HTERT RPE-1 (cell line): Measurements from ENCODE around the gene NRN1.

Experiments used
- in situ Hi-C: fragments of 300-500 bp; cut with MboI; formaldehyde crosslinking; loops from 4 replicates; pipeline ENCODE4 v1.14.3; 2020; ENCODE audit warnings: low sequenced_read_pairs

NRN1 gene

DNA sequence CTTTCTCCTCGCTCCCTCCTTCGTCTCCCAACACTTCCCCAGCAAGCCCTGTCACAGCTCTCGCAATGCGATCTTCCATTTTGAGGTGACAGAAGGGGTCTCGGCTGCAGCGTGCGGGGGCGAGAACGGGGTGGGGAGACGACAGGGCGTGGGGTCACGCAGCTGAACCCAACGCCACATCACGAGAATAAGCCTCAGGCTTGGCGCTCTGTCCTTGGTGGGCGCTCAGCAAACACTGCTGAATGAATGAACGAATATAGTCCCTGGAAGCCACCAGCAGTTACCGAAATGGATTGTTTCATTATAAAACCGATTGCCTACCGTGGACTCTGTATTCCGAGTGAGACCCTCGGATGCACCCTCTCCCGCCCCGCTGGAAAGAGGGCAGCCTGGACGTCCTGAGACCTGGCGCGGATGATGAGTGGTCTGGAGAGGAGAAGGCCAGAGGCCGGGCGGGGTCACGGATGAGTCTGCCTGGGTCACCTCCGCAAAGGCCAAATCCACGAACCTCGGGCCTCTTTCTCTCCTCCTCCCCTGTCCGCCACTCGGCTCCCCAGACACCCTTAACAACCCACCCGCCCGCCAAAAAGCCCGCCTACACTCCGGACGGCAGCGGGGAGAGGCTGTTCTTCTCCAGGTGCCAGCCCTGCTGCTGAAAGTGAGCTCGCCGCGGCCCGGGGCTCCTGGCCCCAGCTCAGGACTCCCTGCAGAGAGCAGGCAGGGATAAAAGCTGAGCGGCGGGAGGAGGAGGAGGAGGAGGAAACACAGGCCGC lies 3.7 kb downstream of the NRN1 start:
- in situ Hi-C loops: no loop called here

DNA sequence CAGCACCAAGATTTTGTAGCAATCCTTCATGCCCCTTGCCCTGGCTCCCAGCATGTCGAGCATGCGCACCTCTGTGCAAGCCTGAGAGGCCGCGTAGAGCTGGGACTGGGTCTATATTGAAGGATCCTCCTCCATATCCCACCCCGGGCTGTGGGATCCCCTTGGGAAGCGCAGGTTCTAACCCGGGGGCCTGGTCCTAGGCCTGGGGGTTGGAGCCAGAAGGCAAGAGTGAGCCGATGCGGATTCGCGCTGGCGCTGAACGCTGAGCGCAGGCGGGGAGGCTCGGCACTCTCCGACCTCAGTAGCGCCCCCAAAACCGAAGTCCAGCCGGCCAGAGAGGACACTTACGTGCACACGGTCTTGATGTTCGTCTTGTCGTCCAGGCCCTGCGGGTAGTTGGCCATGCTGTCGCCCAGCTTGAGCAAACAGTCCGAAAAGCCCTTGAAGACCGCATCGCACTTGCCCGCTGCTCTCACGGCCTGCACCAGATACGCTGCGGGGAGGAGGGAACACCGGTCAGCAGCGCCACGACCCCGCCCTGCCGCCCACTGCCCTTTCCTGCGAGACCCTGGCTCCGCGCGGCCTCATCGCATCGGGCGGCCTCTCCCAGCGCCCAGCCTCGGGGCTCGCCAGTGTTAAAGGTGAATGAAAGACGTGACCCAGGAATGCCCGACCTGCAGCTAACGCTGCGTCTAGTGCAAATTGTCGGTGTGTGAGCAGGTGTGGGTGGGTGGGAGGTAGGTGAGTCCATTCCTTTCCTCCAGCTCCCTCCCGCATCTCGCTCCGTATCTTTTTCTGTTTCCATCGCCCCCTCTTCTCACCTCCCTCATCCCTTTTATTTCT lies 4.5 kb downstream of the NRN1 start:
- in situ Hi-C loops: no loop called here

GRCh38 chr6:6001443-6001842 lies 5.3 kb downstream of the NRN1 start:
- in situ Hi-C loops: no loop called here

DNA sequence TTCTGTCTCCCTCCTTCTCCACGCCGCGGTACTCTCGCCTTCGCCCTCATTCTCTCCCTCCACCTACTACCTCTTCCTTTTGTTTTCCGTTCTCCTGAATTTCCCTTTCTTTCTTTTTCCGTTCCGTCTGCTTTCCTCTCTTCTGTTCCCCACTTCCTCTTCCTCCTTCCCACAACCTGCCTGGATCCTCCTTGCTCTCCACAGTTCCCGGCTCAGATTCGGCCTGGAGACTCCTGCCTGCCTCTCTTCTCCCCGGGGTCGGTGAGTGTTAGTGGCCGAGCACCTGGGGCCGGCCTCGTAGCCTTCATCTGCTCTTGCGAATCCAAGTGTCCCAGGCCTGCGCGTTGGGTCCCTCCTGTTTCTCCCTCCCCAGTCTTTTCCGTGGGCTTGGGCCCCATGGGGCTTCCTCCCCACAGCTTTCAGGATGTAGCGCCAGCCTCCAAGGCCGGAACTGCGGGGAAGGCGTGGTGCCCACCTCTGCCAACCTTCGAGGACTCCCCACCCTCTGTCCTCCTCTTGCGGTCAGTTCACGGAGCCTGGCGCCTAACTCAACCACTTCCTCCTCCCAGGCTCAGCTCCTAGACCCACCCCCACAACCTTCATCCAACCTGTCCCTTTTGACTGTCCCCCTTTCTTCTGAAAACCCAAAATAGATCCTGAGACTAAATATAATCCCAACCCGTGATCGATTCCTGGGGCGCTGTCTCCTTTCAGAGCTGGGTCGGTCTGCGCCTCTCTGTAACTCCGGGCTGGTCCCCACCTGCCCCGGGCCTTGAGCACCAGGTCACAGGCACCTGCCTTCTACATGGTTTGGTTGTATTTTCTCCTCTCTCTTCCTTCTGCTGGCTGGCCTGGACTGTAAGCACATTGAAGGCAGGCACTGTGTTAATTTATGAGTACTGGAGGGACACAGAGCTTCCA lies 6.8 kb downstream of the NRN1 start:
- in situ Hi-C loops: no loop called here

DNA sequence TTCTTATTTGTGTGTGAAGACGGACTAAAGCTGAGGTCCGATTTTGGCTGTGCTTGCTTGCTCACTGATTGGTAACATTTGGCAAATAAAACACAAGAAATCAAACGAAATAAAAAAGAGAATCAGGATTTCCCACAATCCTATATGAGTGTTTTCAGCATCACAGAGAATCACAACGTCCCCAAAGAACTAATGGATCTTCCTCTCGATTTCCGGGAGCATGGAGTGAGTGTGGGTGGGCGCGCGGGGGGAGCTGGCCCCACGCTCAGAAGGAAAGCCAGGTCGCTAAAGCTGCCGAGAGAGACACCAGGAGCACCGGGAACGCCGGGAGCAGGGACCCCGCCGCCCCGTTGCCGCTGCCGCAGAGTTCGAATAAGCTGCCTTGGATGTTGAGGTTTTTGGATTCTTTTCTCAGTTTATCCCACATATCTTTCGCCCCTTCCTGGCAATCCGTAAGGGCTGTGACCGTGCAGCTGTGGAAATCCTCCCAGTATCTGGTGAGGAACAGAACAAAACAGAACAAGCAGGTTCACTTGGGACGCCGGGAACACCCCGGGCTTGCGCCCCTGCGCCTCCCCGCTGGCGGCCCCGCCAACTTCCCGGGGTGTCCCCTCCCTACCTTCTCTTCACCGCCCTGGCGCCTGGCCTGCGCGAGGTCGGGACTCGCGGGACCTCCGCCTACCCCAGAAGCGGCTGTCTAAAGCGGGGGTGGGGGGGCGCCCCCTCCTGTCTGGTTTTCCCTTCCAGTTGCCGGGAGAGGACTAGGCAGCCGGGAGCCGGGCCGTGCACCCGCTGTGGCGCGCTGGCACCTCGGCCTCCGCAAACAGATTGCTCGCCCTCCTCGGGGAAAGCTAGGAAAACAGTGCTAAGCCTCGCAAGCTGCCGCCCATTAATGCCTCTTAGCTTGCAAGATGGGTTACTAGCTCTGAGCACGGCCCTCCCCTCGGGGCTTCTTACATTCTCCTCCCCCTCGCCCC lies 7.7 kb downstream of the NRN1 start:
- in situ Hi-C loops: no loop called here

DNA sequence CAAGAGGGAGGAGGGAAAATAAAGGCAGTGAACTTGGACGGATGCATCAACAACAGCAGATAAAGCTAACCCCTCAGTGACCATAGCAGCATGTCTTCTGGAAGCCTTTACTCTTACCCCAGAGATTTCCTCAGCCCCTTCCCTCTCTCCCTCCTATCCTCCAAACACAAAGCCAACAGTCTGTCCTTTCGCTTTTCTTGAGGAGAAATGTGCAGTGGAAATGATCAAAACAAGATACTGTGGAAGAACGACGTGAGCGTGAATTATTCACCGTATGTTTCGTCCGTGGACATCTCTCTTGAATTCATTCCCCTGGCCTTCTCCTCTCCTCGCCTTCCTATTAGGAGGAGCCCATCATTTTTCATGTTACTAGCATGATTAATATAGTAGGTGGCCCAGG lies 8.5 kb downstream of the NRN1 start:
- in situ Hi-C loops: no loop called here

DNA sequence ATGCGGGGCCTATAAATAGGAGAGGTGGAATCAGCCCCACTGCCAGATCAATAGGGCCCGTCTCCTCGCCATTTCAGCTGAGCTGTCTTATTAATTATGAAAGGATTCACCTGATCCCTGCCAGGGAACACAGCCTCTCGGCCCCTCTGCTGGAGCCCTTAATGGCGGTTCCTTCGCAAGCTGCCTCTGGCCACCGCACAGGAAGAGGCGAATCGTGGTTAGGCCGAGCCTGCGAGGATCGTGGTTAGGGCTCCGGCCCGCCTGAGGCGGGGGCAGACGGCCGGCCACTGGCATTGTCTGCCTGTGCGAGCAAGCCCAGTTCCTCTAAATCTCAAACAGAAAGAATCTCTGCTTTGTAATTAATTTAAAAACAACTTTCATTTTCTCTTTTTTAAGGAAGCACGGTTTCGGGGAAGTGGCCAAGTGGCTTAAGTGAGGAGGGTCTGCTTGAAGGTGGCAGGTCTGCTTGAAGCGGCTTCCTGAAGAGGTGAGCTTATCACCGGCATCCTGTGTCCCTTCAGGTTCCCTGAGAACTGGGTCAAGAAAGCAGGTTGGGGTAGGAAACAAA lies 9.2 kb downstream of the NRN1 start:
- in situ Hi-C loops: no loop called here

GRCh38 chr6:5996714-5997419 lies 9.9 kb downstream of the NRN1 start:
- in situ Hi-C loops: no loop called here

DNA sequence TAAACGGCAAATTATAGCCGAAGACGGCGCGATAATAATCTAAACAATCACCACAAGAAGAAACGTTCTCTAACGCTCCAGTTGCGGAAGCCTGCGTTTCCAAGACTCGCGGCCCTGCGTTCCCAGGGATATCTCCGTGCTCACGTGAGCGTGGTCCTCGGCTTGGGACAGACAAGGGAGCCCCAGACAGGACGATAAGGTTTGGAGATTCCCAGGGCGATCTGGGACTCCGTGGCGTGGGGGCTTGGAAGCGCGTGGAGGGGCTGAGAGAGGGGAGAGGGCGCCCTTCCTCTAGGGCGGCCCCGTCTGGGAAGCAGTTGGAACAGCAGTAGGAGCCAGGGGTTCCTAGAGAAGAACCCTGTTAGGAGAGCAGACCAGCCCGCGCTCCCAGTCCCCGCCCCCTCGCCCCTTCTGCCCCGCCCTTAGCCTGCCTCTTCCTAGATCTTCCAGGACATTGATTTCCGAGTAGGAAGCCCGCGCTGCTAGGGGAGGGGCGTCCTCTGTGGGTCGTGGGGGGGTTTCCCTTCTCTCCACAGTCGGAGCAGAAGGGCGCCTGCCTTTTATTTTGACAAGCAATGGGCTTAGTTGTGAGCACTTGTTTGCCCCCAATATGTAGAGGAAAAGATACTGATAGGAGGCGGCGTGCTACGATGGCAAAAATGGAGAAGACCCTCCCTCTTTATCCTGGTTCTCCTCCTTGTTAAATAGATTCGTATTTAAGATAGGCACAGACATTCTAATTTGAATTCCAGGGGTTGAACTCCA lies 10.6 kb downstream of the NRN1 start:
- in situ Hi-C loops: no loop called here

DNA sequence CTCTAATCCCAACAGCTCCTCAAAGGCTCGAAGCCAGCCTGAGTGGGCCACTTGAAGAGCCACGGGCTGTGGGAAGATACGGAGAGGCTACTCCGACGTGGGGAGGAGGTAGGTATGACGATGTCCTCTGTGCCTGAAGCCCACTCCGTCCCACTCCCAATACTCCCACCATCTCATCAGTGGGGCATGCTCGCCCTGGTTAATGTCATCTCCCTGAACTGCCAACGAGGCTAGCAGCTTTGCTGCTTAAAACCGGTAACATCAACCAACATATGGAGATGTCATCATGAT lies 11.1 kb downstream of the NRN1 start:
- in situ Hi-C loops: no loop called here

DNA sequence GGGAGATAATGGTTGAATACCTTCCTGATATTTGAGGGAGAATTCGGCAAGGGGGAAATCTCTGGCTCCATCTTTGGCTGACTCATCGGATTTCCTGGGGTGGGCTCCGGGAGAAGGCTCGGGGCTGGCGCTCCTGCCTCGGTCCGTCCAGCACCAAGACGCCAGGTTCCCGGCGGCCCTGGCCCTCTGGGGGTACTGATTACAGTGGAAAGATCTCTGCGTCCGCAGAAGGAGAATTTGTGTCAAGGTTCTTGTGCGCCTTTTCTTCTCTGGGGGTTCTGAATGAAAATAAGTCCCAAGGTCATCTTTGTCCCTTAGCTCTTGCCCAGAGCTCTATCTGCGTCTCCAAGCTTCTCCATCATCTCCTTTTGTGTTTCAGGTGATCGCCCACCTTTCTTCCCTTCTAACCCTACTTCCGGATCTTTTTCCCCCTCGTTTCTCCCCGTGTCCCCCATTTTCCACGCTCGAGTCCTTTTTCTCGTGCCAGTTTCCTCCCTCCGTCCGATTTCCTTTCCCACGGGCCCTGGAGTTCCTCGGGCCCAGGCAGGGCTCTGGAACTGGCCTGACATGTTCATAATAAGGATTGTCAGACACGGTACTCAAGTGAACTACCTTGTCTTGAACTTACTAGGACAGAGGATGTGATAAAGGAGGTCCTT lies 11.6 kb downstream of the NRN1 start:
- in situ Hi-C loops: no loop called here

DNA sequence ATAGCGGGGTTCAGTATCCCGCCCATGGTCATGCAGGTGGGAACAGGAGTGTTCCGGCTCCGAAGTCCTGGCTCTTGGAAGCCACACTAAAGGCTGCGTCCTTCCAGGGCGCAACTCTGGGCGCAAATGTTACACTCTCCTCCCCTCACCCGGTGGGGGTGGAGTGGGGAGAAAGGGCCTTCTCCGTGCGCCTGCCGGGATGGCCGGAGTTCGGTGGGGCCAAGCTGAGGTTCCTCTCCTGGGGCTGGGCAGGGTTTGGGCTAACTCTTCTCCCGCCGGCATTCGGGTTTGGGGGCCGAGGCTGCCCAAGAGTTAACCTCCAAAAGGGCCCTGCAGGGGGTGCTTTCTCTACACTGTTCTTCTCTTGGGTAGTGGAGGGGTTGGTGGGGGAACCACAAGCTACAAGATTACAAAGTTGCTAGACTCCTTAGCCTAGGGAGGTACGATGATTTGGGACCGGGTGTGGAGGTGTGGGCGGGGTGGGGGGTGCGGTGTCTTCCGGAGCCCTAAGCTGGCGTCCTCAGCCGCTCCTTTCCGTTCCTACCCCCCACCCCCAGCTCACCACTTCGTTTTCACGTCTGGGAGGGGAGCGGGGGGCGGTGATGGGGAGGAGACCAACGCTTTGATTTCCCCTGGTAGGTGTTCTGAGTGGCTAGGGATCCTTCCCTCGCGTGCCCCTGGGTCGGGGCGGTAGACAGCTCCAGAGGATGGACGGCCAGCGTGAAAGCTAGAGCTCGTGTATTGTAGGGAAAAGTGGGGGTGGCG lies 12.3 kb downstream of the NRN1 start:
- in situ Hi-C loops: no loop called here

GRCh38 chr6:5992551-5993225 lies 14.0 kb downstream of the NRN1 start:
- in situ Hi-C loops: no loop called here

- in situ Hi-C loops: no loop called here
These were observed 15.9 kb downstream of the NRN1 start for GRCh38 chr6:5990786-5991185.

- in situ Hi-C loops: no loop called here
These were observed 17.5 kb downstream of the NRN1 start for GRCh38 chr6:5989141-5989723.

GRCh38 chr6:5986861-5987260 lies 19.9 kb downstream of the NRN1 start:
- in situ Hi-C loops: no loop called here
